NOMO-1 (cell line): ENCODE data around the gene NRL.

ENCODE experiments used
- DNase-seq, 2 experiments: peaks; one replicate each; lab custom pipeline; 2025; ENCODE audit not compliant: unreplicated experiment in 2 of 2; lab: John Stamatoyannopoulos, UW

Gene NRL

DNA sequence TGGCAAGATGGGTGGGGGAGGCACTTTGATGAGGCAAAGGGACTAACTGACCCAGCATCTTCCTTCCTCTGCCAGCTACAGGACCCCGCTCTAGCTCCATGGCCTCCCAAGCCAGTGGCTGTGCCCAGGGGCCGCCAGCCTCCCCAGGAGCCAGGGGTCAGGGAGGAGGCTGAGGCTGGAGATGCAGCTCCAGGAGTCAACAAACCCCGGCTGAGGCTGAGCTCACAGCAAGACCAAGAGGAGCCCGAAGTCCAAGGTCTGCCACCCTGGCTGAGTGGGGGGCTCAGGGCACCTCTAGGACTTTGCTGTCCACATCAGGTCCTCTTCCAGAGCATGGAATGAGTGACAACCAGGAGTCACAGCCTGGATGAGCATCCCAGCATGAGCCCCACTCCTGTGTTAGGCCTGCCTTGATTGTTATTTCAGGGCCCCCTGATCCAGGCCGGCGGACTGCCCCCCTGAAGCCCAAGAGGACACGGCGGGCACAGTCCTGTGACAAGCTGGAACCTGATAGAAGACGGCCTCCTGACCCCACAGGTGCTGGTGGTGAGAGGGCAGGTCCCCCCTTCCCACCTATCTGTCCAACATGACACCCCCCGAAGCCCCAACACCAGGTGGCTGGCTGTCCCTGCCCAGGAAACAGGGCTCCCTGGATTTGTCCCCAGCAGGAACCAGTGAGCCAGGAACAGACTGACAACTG, 45.9 kb downstream of the NRL start:
- no peak for DNase-seq

DNA sequence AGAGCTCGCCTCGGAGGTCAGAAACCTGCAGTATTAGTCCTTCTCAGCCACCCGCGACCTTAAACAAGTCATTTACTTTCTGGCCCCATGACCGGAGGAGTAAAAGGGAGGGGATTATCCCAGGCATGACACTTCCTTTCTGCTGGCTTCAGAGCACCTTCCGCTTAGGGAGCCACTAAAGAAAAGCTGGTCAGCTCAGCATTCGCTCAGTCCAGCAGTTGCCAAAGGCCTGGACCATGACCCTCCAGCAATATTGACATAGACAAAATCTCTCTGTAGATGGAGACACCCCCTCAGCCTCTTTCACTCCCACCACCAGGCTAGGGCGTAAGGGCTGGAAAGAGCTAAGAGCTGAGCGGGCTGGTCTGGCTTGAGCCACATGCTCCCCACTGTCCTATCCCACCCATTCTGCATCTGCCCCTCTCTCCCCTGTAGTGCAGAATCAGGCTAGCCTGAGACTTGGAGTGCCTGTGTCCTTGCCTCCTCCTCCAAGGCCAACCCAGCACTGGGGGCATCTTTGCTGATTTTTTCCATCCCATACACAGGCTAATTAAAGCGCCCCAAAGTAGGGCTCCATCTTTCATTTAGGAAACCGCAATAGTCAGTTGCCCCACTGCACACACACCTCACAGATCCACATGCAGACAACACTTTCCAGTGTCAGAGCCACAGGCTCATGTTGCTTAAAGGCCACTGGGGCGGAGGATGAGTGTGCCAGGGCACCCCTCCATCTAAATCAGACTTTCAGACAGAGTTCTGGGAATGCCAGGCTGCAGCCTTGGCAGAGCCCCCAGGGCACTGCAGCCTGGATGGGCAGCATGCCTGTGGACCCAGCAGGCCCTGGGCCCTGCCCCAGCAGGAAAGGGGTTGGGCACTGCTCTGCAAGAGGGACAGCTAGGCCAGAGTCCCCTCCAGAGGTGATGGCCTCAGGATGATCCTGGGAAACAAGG, 47.3 kb downstream of the NRL start:
- no peak for DNase-seq

DNA sequence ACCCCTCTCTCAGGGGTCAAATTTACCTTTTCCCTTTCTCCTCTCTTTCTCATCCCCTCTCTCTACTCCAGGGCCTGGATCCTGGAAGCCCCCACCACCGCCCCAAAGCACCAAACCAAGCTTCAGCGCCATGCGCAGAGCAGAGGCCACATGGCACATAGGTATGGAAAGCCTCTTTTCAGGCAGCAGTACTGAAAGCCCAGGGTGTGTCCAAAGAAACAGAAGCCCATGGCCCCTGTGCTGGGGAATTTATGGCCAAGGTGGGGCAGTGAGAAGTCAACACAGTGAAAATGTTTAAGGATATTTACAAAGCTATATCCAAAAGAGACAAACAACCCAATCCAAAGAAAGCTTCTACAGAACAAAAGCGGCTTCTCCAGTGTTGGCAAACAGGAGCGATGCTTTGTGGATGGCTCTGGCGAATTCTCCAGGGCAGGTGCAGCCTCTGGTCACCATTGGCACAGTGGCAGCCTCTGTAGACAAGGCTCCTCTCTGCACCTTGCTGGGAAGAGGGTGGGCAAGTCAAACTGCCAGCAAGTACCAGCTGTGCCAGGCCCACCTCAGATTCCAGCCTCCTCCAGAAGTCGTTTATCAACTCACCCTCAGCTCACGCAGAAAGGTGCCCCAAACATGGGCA, 48.1 kb downstream of the NRL start:
- DNase-seq: no peak

GRCh38 chr14:24065408-24065807, 49.3 kb downstream of the NRL start:
- DNase-seq: no peak

DNA sequence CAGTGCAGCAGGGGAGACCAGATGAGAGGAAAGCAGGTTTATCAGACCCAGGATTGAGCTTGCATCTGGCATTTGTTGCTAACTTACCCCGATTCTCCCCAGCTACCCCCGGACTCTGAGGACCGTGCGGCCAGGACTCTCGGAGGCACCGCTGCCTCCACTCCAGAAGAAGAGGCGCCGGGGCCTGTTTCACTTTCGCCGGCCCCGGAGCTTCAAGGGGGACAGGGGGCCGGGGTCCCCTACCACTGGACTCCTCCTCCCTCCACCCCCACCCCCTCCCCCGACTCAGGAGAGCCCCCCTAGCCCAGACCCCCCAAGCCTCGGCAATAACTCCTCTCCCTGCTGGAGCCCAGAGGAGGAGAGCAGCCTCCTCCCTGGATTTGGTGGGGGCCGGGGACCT, 49.9 kb downstream of the NRL start:
- DNase-seq: no peak

DNA sequence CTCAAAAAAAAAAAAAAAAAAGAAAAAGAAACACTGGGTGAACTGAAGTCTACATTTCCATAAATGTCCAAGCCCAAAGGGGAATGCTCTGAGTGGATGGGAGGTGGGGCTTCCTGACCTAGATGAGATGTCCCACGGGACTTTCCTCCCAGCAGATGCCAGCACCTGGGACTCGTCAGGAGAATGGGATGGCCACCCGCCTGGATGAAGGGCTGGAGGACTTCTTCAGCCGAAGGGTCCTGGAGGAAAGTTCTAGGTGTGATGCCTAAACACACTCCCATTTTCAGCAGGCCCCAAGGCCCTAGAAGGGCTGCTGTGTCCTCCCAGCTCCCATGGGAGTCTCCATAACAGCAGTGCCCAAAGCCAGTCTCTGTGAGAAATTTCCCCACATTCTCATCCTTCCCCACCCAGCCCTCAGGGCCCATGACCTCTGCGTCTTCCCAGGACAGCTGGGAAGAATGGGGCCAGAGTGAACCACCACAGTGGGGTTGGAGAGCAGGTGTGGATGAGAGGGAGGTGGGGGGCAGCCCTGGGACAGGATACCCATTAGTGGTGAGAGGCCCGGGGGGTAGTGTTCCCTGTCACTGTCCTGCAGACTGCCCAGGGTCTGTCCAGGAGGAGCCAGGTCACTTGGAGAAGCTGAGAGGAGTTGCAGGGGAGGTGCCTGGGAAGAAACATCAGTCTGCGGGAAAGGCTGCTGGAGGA, 50.5 kb downstream of the NRL start:
- DNase-seq: no peak

DNA sequence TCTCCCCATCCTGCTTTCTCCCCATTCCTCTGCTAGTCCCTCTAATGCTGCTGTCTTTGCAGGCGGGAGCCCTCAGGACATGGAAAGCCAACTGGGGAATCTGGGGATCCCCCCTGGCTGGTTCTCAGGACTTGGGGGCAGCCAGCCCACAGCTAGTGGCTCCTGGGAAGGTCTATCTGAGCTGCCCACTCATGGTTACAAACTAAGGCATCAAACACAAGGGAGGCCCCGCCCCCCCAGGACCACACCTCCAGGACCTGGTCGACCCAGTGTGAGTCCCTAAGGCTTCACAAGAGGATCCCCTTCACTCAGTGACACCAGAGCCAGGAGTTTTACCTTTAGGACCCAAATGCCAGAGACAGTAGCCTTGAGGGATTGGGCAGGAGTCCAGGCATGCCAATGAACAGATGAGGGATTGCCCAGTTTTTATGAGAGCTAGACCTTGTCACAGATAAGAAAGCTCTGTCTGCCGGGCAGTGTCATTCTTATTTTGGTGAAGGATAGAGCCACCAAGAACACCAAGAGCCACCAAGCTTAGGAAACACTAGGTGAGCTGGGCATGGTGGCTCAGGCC, 51.4 kb downstream of the NRL start:
- DNase-seq: no peak

DNA sequence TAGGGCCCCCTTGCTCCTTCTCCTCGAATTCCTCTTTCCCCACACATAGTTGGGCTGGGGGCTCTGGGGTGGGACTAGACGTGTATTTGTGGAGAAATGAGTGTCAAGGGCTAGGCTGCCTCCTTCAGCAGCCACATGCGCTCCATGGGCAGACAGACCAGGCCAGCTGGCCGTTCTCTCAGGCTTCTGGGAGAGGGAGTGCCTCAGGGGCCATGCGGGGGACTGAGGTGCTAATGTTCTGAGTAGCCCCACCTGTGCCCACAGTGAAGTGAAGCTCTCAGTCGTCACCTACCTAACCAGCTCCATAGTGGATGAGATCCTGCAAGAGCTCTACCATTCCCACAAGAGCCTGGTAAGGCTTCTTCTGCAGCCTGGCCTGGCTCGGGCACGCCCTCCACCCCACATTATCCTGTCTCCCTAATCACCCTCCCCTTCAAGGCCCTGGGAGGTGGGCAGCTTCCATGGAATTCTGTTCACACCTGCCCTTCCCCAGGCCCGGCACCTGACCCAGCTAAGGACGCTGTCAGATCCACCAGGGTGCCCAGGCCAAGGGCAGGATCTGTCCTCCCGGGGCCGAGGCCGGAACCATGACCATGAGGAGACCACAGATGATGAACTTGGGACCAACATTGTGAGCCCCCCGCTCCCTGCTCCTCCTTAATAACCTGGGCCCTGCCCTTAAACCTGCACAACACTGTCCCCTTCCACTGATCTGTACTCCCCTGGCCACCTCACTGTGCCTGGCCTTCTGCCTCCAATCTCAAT, 52.4 kb downstream of the NRL start:
- DNase-seq: no peak

GRCh38 chr14:24060984-24061913, 53.5 kb downstream of the NRL start:
- DNase-seq: no peak

DNA sequence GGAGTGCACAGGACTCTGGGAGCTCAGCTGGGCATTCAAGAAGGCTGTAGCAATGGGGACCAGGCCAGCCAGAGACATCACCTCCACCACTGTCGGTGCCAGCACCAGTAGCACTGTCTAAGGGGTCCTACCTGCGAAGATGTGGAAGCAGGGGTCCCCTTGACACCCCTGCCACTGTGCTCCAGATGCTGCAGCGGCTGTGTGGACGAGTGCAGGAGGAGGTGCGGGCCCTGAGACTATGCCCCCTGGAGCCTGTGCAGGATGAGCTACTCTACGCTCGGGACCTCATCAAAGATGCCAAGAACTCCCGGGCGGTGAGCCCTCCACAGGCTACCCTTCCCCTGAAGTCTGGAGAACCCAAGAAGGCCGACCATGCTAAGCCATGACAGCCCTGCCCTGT, 54.3 kb downstream of the NRL start:
- DNase-seq: no peak

DNA sequence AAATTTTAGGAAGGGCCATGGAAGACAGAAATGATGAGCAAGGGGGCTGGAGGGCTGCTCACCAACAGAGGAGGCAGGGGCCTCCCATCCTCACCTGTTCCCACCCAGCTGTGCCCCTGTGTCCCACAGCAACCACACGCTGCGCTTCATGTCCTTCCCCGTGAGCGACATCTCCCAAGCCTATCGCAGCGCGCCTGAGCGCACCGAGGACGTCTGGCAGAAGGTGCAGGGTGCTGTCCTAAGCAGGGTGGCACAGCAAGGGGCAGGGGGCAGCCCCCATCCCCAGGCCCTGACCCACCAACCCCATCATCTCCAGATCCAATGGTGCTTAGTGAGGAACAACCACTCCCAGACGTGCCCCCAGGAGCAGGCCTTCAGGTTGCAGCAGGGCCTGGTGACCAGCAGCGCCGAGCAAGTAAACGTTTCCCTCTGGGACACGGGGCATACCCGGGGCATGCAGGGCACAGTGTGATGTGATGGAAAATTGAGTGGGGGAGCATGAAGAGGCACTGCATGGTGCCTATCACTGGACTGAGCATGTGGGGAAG, 54.8 kb downstream of the NRL start:
- no peak for DNase-seq

GRCh38 chr14:24058951-24059475, 55.7 kb downstream of the NRL start:
- DNase-seq: no peak

GRCh38 chr14:24058260-24058950, 56.3 kb downstream of the NRL start:
- peak; percentile 46 to 60 for DNase-seq

GRCh38 chr14:24057867-24058259, 56.9 kb downstream of the NRL start:
- DNase-seq: no peak

GRCh38 chr14:24057271-24057670, 57.5 kb downstream of the NRL start:
- no peak for DNase-seq

GRCh38 chr14:24056800-24057184, 58.0 kb downstream of the NRL start:
- DNase-seq: no peak

DNA sequence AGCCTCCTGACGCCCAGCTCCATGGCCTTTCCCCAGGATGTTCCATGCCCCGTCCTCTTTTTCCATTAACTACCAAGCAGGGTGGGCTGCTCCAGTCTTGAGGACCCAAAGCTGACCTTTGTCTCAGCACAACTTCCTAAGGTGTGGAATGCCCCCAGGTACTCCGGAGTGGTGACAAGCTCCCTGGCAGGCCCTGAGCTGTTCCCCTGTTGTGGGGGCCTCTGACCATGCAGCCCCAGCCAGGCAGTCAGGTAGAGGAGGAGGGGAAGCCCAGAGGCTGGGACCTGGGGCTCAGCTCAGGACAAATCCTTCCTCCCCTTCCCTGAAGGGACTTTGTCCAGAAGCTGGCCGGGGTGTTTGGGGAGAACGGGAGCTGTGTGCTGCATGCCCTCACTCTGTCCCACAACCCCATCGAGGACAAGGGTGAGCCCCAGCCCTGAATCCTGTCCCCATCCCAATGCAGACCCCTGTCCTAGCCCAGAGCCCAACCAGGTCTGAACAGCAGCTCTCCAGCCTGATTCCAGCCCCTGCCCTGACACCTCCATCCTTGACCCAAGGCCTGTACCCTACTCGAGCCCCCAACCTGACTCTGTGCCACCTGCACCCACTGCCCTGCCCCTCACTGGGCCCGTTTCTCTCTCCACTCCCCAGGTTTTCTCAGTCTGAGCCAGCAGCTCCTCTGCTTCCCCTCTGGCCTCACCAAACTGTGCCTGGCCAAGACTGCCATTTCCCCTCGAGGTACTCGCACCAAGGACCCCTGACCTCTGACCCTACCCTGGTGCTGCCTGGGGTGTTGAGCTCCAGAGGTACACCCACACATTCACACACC, 58.6 kb downstream of the NRL start:
- DNase-seq: no peak
